Measurements from ENCODE around the gene NPSR1. TPM values are rescaled to one million over a fixed set of nuclear protein-coding genes. Genes with fewer than 3 reads are reported as not detected.

Gene NPSR1
- total and polyA plus RNA-seq, 2 experiments from 2014 or later, result not detected

DNA sequence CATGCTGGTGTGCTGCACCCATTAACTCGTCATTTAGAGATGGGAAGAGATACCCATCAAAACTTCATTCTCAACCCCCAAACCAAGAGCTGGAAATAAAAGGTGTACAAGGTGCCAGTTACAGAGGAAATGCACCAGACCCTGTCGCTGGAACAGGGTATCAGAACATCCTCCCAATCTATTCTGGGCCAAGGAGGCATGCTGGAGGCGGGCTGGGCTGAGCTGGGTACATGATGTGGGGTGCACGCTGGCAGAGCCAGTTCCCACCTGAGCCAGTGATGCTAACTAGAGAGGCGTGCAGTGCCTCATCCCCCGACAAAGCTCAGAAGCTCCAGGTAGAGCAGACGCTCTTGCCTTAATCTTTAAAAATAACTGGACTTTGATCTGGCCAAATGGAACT lies 70.1 kb downstream of the NPSR1 start:
- no peak overlapping the region for H3K4me3 ChIP-seq
- no peak overlapping the region for H3K4me2 ChIP-seq
- no peak overlapping the region for H2AFZ ChIP-seq
- no peaks in the 10 kb centered on the region for H3K36me3 ChIP-seq (replicated peaks; ENCODE audit: insufficient read depth, low read depth)
- H3K79me2 ChIP-seq, result no peaks in the 10 kb centered on the region
- no peaks in the 10 kb centered on the region for H3K9me3 ChIP-seq (ENCODE audit: low read depth)
- H3K27ac ChIP-seq, result no peak overlapping the region
- no peaks in the 10 kb centered on the region for H3K9me2 ChIP-seq (replicated peaks; ENCODE audit: insufficient read depth)
- 80% methylated on average over 7 of the region's 7 CpGs for WGBS (ENCODE audit: low lambda C conversion rate, missing lambda C conversion rate)
- H3K27me3 ChIP-seq, result no peaks in the 10 kb centered on the region
- H3K4me1 ChIP-seq (ENCODE audit: insufficient read depth), result no peaks in the 10 kb centered on the region
- no peak for TF ChIP-seq EZH2 (IDR thresholded peaks at IDR 0.05; ENCODE audit: borderline replicate concordance)
- no peak for TF ChIP-seq EZH2phosphoT487 (IDR thresholded peaks at IDR 0.05; ENCODE audit: low read depth, severe bottlenecking, unreplicated experiment)
- TF ChIP-seq, protein P1, sequence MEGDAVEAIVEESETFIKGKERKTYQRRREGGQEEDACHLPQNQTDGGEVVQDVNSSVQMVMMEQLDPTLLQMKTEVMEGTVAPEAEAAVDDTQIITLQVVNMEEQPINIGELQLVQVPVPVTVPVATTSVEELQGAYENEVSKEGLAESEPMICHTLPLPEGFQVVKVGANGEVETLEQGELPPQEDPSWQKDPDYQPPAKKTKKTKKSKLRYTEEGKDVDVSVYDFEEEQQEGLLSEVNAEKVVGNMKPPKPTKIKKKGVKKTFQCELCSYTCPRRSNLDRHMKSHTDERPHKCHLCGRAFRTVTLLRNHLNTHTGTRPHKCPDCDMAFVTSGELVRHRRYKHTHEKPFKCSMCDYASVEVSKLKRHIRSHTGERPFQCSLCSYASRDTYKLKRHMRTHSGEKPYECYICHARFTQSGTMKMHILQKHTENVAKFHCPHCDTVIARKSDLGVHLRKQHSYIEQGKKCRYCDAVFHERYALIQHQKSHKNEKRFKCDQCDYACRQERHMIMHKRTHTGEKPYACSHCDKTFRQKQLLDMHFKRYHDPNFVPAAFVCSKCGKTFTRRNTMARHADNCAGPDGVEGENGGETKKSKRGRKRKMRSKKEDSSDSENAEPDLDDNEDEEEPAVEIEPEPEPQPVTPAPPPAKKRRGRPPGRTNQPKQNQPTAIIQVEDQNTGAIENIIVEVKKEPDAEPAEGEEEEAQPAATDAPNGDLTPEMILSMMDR (IDR thresholded peaks at IDR 0.05; ENCODE audit: poor library complexity), result no peak
- no peak for DNase-seq (ENCODE audit: low spot score)
- no peaks in the 10 kb centered on the region for H4K20me1 ChIP-seq (ENCODE audit: insufficient read depth, poor library complexity, severe bottlenecking)

DNA sequence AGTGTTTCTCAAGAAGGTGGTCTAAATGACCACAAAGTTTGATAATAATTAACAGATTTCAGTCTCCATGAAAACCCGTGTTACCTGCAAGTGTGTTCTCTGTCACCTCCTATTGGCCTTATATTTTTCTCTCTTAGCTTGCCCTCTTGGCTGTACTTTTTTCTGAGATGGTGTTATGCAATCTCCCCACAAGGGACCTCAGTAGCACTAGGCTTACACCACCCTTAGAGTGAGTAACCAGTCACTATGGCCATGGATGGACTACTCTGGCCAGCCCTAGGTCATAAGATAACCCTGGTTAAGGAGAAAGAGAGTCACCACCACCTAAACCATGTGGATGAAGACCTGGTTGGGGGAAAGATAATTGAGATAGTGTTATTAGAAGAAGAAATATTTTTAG lies 76.8 kb downstream of the NPSR1 start:
- 95% methylated on average over 1 of the region's 1 CpG for WGBS (ENCODE audit: low lambda C conversion rate, missing lambda C conversion rate)
- DNase-seq (ENCODE audit: low spot score), result no peak
- no peak overlapping the region for H3K4me3 ChIP-seq

DNA sequence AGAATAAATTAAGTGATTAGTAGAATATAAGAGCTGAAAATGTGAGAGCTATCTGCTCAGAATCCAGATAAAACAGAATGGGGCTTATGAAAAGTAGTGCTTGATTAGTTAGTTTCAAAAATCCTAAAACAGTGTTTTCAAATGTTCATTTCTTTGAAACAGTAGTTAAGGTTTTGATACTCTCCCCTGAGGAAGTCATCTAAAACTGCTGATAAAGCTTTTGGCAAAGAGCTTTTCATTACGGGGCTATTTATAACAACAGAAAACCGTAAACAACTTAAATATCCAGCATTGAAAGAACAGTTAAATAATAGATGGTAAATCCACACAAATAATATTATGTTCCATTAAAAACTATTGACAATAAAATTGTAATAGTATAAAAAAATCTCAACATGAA lies 77.5 kb downstream of the NPSR1 start:
- TF ChIP-seq EZH2phosphoT487 (IDR thresholded peaks at IDR 0.05; ENCODE audit: low read depth, severe bottlenecking, unreplicated experiment) (no peak), EZH2 (IDR thresholded peaks at IDR 0.05; ENCODE audit: borderline replicate concordance) (no peak)
- TF ChIP-seq, protein P1 (IDR thresholded peaks at IDR 0.05; ENCODE audit: poor library complexity), result no peak
- 80% methylated on average over 2 of the region's 2 CpGs for WGBS (ENCODE audit: low lambda C conversion rate, missing lambda C conversion rate)
- no peaks in the 10 kb centered on the region for H3K79me2 ChIP-seq
- no peak overlapping the region for H3K27ac ChIP-seq
- DNase-seq (ENCODE audit: low spot score), result no peak
- no peaks in the 10 kb centered on the region for H3K4me1 ChIP-seq (ENCODE audit: insufficient read depth)
- no peaks in the 10 kb centered on the region for H3K36me3 ChIP-seq (replicated peaks; ENCODE audit: insufficient read depth, low read depth)
- no peaks in the 10 kb centered on the region for H3K9me2 ChIP-seq (replicated peaks; ENCODE audit: insufficient read depth)
- H3K4me2 ChIP-seq, result no peak overlapping the region
- no peak overlapping the region for H2AFZ ChIP-seq
- no peak overlapping the region for H3K4me3 ChIP-seq
- H3K9me3 ChIP-seq (ENCODE audit: low read depth), result no peaks in the 10 kb centered on the region
- no peaks in the 10 kb centered on the region for H3K27me3 ChIP-seq
- no peaks in the 10 kb centered on the region for H4K20me1 ChIP-seq (ENCODE audit: insufficient read depth, poor library complexity, severe bottlenecking)

More for the DNA sequence above, 76.8 kb downstream of the NPSR1 start:
- TF ChIP-seq EZH2phosphoT487 (IDR thresholded peaks at IDR 0.05; ENCODE audit: low read depth, severe bottlenecking, unreplicated experiment) (no peak), EZH2 (IDR thresholded peaks at IDR 0.05; ENCODE audit: borderline replicate concordance) (no peak)
- TF ChIP-seq, protein P1 (IDR thresholded peaks at IDR 0.05; ENCODE audit: poor library complexity), result no peak
- no peak overlapping the region for H3K4me2 ChIP-seq
- no peaks in the 10 kb centered on the region for H3K9me2 ChIP-seq (replicated peaks; ENCODE audit: insufficient read depth)
- no peak overlapping the region for H2AFZ ChIP-seq
- no peaks in the 10 kb centered on the region for H3K4me1 ChIP-seq (ENCODE audit: insufficient read depth)
- H3K27me3 ChIP-seq, result no peaks in the 10 kb centered on the region
- no peak overlapping the region for H3K27ac ChIP-seq
- H3K9me3 ChIP-seq (ENCODE audit: low read depth), result no peaks in the 10 kb centered on the region
- no peaks in the 10 kb centered on the region for H3K36me3 ChIP-seq (replicated peaks; ENCODE audit: insufficient read depth, low read depth)
- no peaks in the 10 kb centered on the region for H4K20me1 ChIP-seq (ENCODE audit: insufficient read depth, poor library complexity, severe bottlenecking)
- H3K79me2 ChIP-seq, result no peaks in the 10 kb centered on the region

Measured in hepatocyte (in vitro differentiated cells).